Astrocyte (in vitro differentiated cells and primary cell): Measurements from ENCODE around the gene PSMD1. TPM values are rescaled to one million over a fixed set of nuclear protein-coding genes. Genes with fewer than 3 reads are reported as not detected.
A peak's percentile ranks its signal among the peaks of the same experiment; 100 is the strongest.

Experiments used
- DNase-seq: peaks from one replicate; pipeline ENCODE4 v3.0.0-alpha.2; 2010; ENCODE audit warnings: low read depth
- FAIRE-seq: peaks from 2 replicates; lab custom pipeline; 2011; peaks lifted over from hg19 to GRCh38; lab: Jason Lieb, UNC
- H2AFZ ChIP-seq: 2 replicates; pipeline ENCODE4 v1.6.0; 2012; ENCODE audit warnings: low read depth, low read length, inconsistent platforms
- H3K27ac ChIP-seq: 2 replicates; pipeline ENCODE4 v1.5.1; 2011; ENCODE audit warnings: low read depth, low read length, inconsistent platforms
- H3K27me3 ChIP-seq: 2 replicates; pipeline ENCODE4 v1.6.0; 2011; ENCODE audit warnings: low read length, inconsistent platforms; ENCODE audit not compliant: insufficient read depth
- H3K36me3 ChIP-seq: 2 replicates; pipeline ENCODE4 v1.5.1; 2011; ENCODE audit warnings: low read length, inconsistent platforms; ENCODE audit not compliant: insufficient read depth
- H3K4me1 ChIP-seq: 2 replicates; pipeline ENCODE4 v1.5.1; 2011; ENCODE audit warnings: low read length, inconsistent platforms; ENCODE audit not compliant: insufficient read depth
- H3K4me2 ChIP-seq: 2 replicates; pipeline ENCODE4 v1.6.0; 2012; ENCODE audit warnings: low read length, inconsistent platforms
- H3K4me3 ChIP-seq: 2 replicates; pipeline ENCODE4 v1.5.1; 2011; ENCODE audit warnings: low read depth, mild to moderate bottlenecking, low read length, inconsistent platforms; ENCODE audit not compliant: insufficient read depth
- H3K79me2 ChIP-seq: 2 replicates; pipeline ENCODE4 v1.6.0; 2012; ENCODE audit warnings: mild to moderate bottlenecking, low read length, inconsistent platforms; ENCODE audit not compliant: insufficient read depth
- H3K9ac ChIP-seq: 2 replicates; pipeline ENCODE4 v1.6.0; 2012; ENCODE audit warnings: mild to moderate bottlenecking, low read length, inconsistent platforms
- H3K9me3 ChIP-seq: 2 replicates; pipeline ENCODE4 v1.5.1; 2012; ENCODE audit warnings: low read depth, mild to moderate bottlenecking, low read length, inconsistent platforms; ENCODE audit not compliant: insufficient read depth
- H4K20me1 ChIP-seq: 2 replicates; pipeline ENCODE4 v1.6.0; 2012; ENCODE audit warnings: low read length, inconsistent platforms; ENCODE audit not compliant: insufficient read depth
- H3K27ac Mint-ChIP-seq: one replicate; pipeline ENCODE4 v1.8.0; 2021; ENCODE audit warnings: mild to moderate bottlenecking, mixed read lengths; ENCODE audit not compliant: unreplicated experiment
- H3K27me3 Mint-ChIP-seq: one replicate; pipeline ENCODE4 v1.8.0; 2021; ENCODE audit warnings: low read depth, mixed read lengths; ENCODE audit not compliant: unreplicated experiment
- H3K36me3 Mint-ChIP-seq: one replicate; pipeline ENCODE4 v1.8.0; 2021; ENCODE audit warnings: low read depth, mixed read lengths; ENCODE audit not compliant: unreplicated experiment
- H3K4me1 Mint-ChIP-seq: one replicate; pipeline ENCODE4 v1.8.0; 2021; ENCODE audit warnings: low read depth, mixed read lengths; ENCODE audit not compliant: unreplicated experiment
- H3K4me3 Mint-ChIP-seq: one replicate; pipeline ENCODE4 v1.8.0; 2021; ENCODE audit warnings: mild to moderate bottlenecking, moderate library complexity, mixed read lengths; ENCODE audit not compliant: unreplicated experiment
- H3K9me3 Mint-ChIP-seq: one replicate; pipeline ENCODE4 v1.8.0; 2021; ENCODE audit warnings: mild to moderate bottlenecking, mixed read lengths; ENCODE audit not compliant: unreplicated experiment
- CTCF ChIP-seq: IDR thresholded peaks from 2 replicates; pipeline ENCODE4 v1.5.1; 2011; ENCODE audit warnings: low read depth, mild to moderate bottlenecking, inconsistent platforms, low read length, moderate library complexity; ENCODE audit not compliant: insufficient read depth
- EZH2 ChIP-seq: IDR thresholded peaks from 2 replicates; pipeline ENCODE4 v1.6.1; 2012; ENCODE audit warnings: mild to moderate bottlenecking, low read length, inconsistent platforms; ENCODE audit not compliant: insufficient read depth
- total RNA-seq: library from RNA; stranded (reverse); gene quantifications from 2 replicates; pipeline ENCODE4 v1.2.1, GENCODE V29; 2021

Gene PSMD1
- total RNA-seq, 1 donor from 2014 or later, result 151 TPM

GRCh38 chr2:231188506-231189170 lies 132.0 kb downstream of the PSMD1 start:
- no peak overlapping the region for H3K27ac ChIP-seq
- Mint-ChIP-seq H3K27ac (no peak overlapping the region), H3K27me3 (peaks cover 12% of the 10 kb centered on the region), H3K36me3 (no peaks in the 10 kb centered on the region), H3K4me3 (no peak overlapping the region), H3K9me3 (no peaks in the 10 kb centered on the region), H3K4me1 (peaks cover 11% of the 10 kb centered on the region)
- no peaks in the 10 kb centered on the region for H3K27me3 ChIP-seq
- TF ChIP-seq CTCF, result no peak
- TF ChIP-seq EZH2, result no peak
- DNase-seq, result no peak
- no peak overlapping the region for H3K4me3 ChIP-seq
- FAIRE-seq, result no peak
- peaks cover 17% of the 10 kb centered on the region for H3K4me1 ChIP-seq
- no peak overlapping the region for H2AFZ ChIP-seq
- no peaks in the 10 kb centered on the region for H3K36me3 ChIP-seq
- H3K9ac ChIP-seq, result no peak overlapping the region
- no peaks in the 10 kb centered on the region for H3K79me2 ChIP-seq
- H4K20me1 ChIP-seq, result no peaks in the 10 kb centered on the region
- H3K4me2 ChIP-seq, result no peak overlapping the region
- H3K9me3 ChIP-seq, result no peaks in the 10 kb centered on the region

GRCh38 chr2:231189171-231189530 lies 132.5 kb downstream of the PSMD1 start:
- no peaks in the 10 kb centered on the region for H3K9me3 ChIP-seq
- no peak overlapping the region for H2AFZ ChIP-seq
- DNase-seq (no peak), FAIRE-seq (no peak)
- Mint-ChIP-seq H3K4me3 (no peak overlapping the region), H3K27me3 (peaks cover 12% of the 10 kb centered on the region), H3K27ac (no peak overlapping the region), H3K4me1 (peaks cover 11% of the 10 kb centered on the region), H3K36me3 (no peaks in the 10 kb centered on the region), H3K9me3 (no peaks in the 10 kb centered on the region)
- no peaks in the 10 kb centered on the region for H3K79me2 ChIP-seq
- H3K4me1 ChIP-seq, result peaks cover 17% of the 10 kb centered on the region
- H4K20me1 ChIP-seq, result no peaks in the 10 kb centered on the region
- H3K27me3 ChIP-seq, result no peaks in the 10 kb centered on the region
- H3K4me2 ChIP-seq, result no peak overlapping the region
- no peak overlapping the region for H3K27ac ChIP-seq
- no peaks in the 10 kb centered on the region for H3K36me3 ChIP-seq
- no peak overlapping the region for H3K4me3 ChIP-seq
- TF ChIP-seq EZH2, result no peak
- TF ChIP-seq CTCF, result no peak
- H3K9ac ChIP-seq, result no peak overlapping the region

- no peak for TF ChIP-seq EZH2
- TF ChIP-seq CTCF, result no peak
Measured at GRCh38 chr2:231189571-231190495, 133.2 kb downstream of the PSMD1 start.

More at GRCh38 chr2:231189571-231190495, 133.2 kb downstream of the PSMD1 start:
- Histone ChIP-seq H3K36me3 (no peaks in the 10 kb centered on the region), H3K27ac (peak overlapping the region; percentile 55), H3K9me3 (no peaks in the 10 kb centered on the region), H2AFZ (peak overlapping the region; percentile 73), H3K4me1 (peaks cover 17% of the 10 kb centered on the region), H3K79me2 (no peaks in the 10 kb centered on the region), H3K27me3 (no peaks in the 10 kb centered on the region), H3K9ac (peak overlapping the region; percentile 66), H3K4me2 (peak overlapping the region; percentile 79), H4K20me1 (no peaks in the 10 kb centered on the region), H3K4me3 (no peak overlapping the region)
- no peak overlapping the region for H3K27ac Mint-ChIP-seq
- no peak overlapping the region for H3K4me3 Mint-ChIP-seq
- no peaks in the 10 kb centered on the region for H3K36me3 Mint-ChIP-seq
- FAIRE-seq (no peak), DNase-seq (no peak)
- H3K9me3 Mint-ChIP-seq, result no peaks in the 10 kb centered on the region
- H3K4me1 Mint-ChIP-seq, result peaks cover 11% of the 10 kb centered on the region
- H3K27me3 Mint-ChIP-seq, result peaks cover 12% of the 10 kb centered on the region
